Astrocyte (in vitro differentiated cells and primary cell): ENCODE data around the gene MGAT5. TPM values are rescaled to one million over a fixed set of nuclear protein-coding genes. Genes with fewer than 3 reads are reported as not detected.

Experiments used
- DNase-seq: peaks from one replicate; pipeline ENCODE4 v3.0.0-alpha.2; 2010; ENCODE audit warnings: low read depth
- FAIRE-seq: peaks from 2 replicates; lab custom pipeline; 2011; peaks lifted over from hg19 to GRCh38; lab: Jason Lieb, UNC
- H2AFZ ChIP-seq: 2 replicates; pipeline ENCODE4 v1.6.0; 2012; ENCODE audit warnings: low read depth, low read length, inconsistent platforms
- H3K27ac ChIP-seq: 2 replicates; pipeline ENCODE4 v1.5.1; 2011; ENCODE audit warnings: low read depth, low read length, inconsistent platforms
- H3K27me3 ChIP-seq: 2 replicates; pipeline ENCODE4 v1.6.0; 2011; ENCODE audit warnings: low read length, inconsistent platforms; ENCODE audit not compliant: insufficient read depth
- H3K36me3 ChIP-seq: 2 replicates; pipeline ENCODE4 v1.5.1; 2011; ENCODE audit warnings: low read length, inconsistent platforms; ENCODE audit not compliant: insufficient read depth
- H3K4me1 ChIP-seq: 2 replicates; pipeline ENCODE4 v1.5.1; 2011; ENCODE audit warnings: low read length, inconsistent platforms; ENCODE audit not compliant: insufficient read depth
- H3K4me2 ChIP-seq: 2 replicates; pipeline ENCODE4 v1.6.0; 2012; ENCODE audit warnings: low read length, inconsistent platforms
- H3K4me3 ChIP-seq: 2 replicates; pipeline ENCODE4 v1.5.1; 2011; ENCODE audit warnings: low read depth, mild to moderate bottlenecking, low read length, inconsistent platforms; ENCODE audit not compliant: insufficient read depth
- H3K79me2 ChIP-seq: 2 replicates; pipeline ENCODE4 v1.6.0; 2012; ENCODE audit warnings: mild to moderate bottlenecking, low read length, inconsistent platforms; ENCODE audit not compliant: insufficient read depth
- H3K9ac ChIP-seq: 2 replicates; pipeline ENCODE4 v1.6.0; 2012; ENCODE audit warnings: mild to moderate bottlenecking, low read length, inconsistent platforms
- H3K9me3 ChIP-seq: 2 replicates; pipeline ENCODE4 v1.5.1; 2012; ENCODE audit warnings: low read depth, mild to moderate bottlenecking, low read length, inconsistent platforms; ENCODE audit not compliant: insufficient read depth
- H4K20me1 ChIP-seq: 2 replicates; pipeline ENCODE4 v1.6.0; 2012; ENCODE audit warnings: low read length, inconsistent platforms; ENCODE audit not compliant: insufficient read depth
- H3K27ac Mint-ChIP-seq: one replicate; pipeline ENCODE4 v1.8.0; 2021; ENCODE audit warnings: mild to moderate bottlenecking, mixed read lengths; ENCODE audit not compliant: unreplicated experiment
- H3K27me3 Mint-ChIP-seq: one replicate; pipeline ENCODE4 v1.8.0; 2021; ENCODE audit warnings: low read depth, mixed read lengths; ENCODE audit not compliant: unreplicated experiment
- H3K36me3 Mint-ChIP-seq: one replicate; pipeline ENCODE4 v1.8.0; 2021; ENCODE audit warnings: low read depth, mixed read lengths; ENCODE audit not compliant: unreplicated experiment
- H3K4me1 Mint-ChIP-seq: one replicate; pipeline ENCODE4 v1.8.0; 2021; ENCODE audit warnings: low read depth, mixed read lengths; ENCODE audit not compliant: unreplicated experiment
- H3K4me3 Mint-ChIP-seq: one replicate; pipeline ENCODE4 v1.8.0; 2021; ENCODE audit warnings: mild to moderate bottlenecking, moderate library complexity, mixed read lengths; ENCODE audit not compliant: unreplicated experiment
- H3K9me3 Mint-ChIP-seq: one replicate; pipeline ENCODE4 v1.8.0; 2021; ENCODE audit warnings: mild to moderate bottlenecking, mixed read lengths; ENCODE audit not compliant: unreplicated experiment
- CTCF ChIP-seq: IDR thresholded peaks from 2 replicates; pipeline ENCODE4 v1.5.1; 2011; ENCODE audit warnings: low read depth, mild to moderate bottlenecking, inconsistent platforms, low read length, moderate library complexity; ENCODE audit not compliant: insufficient read depth
- EZH2 ChIP-seq: IDR thresholded peaks from 2 replicates; pipeline ENCODE4 v1.6.1; 2012; ENCODE audit warnings: mild to moderate bottlenecking, low read length, inconsistent platforms; ENCODE audit not compliant: insufficient read depth
- total RNA-seq: library from RNA; stranded (reverse); gene quantifications from 2 replicates; pipeline ENCODE4 v1.2.1, GENCODE V29; 2021

The MGAT5 gene
- total RNA-seq, 1 donor from 2014 or later, result 80.2 TPM

- Mint-ChIP-seq H3K9me3 (no peaks in the 10 kb centered on the region), H3K36me3 (peaks cover 2% of the 10 kb centered on the region), H3K27me3 (no peaks in the 10 kb centered on the region), H3K4me3 (no peak overlapping the region), H3K4me1 (peaks cover under 1% of the 10 kb centered on the region), H3K27ac (no peak overlapping the region)
- Histone ChIP-seq H3K9ac (no peak overlapping the region), H3K4me2 (no peak overlapping the region), H4K20me1 (peaks cover 5% of the 10 kb centered on the region), H3K36me3 (no peaks in the 10 kb centered on the region), H2AFZ (no peak overlapping the region), H3K9me3 (no peaks in the 10 kb centered on the region), H3K79me2 (no peaks in the 10 kb centered on the region), H3K27ac (no peak overlapping the region), H3K27me3 (no peaks in the 10 kb centered on the region), H3K4me1 (no peaks in the 10 kb centered on the region), H3K4me3 (no peak overlapping the region)
- DNase-seq, result no peak
- FAIRE-seq, result no peak
- TF ChIP-seq CTCF (no peak), EZH2 (no peak)
Measured at GRCh38 chr2:134307334-134307733, 53.5 kb downstream of the MGAT5 start.

- no peaks in the 10 kb centered on the region for H3K27me3 Mint-ChIP-seq
- H3K4me1 Mint-ChIP-seq, result peaks cover 2% of the 10 kb centered on the region
- H3K36me3 Mint-ChIP-seq, result peaks cover 4% of the 10 kb centered on the region
- H3K36me3 ChIP-seq, result no peaks in the 10 kb centered on the region
- H3K27ac Mint-ChIP-seq, result no peak overlapping the region
- no peak for FAIRE-seq
- no peak for TF ChIP-seq EZH2
- no peak for TF ChIP-seq CTCF
- H3K4me1 ChIP-seq, result no peaks in the 10 kb centered on the region
- no peaks in the 10 kb centered on the region for H3K79me2 ChIP-seq
- no peak overlapping the region for H3K4me3 ChIP-seq
- no peak overlapping the region for H3K9ac ChIP-seq
- peak; percentile 14 for DNase-seq
- peaks cover 4% of the 10 kb centered on the region for H4K20me1 ChIP-seq
- no peaks in the 10 kb centered on the region for H3K27me3 ChIP-seq
- H2AFZ ChIP-seq, result no peak overlapping the region
- H3K9me3 ChIP-seq, result no peaks in the 10 kb centered on the region
- H3K4me3 Mint-ChIP-seq, result no peak overlapping the region
- no peak overlapping the region for H3K4me2 ChIP-seq
- no peak overlapping the region for H3K27ac ChIP-seq
- no peaks in the 10 kb centered on the region for H3K9me3 Mint-ChIP-seq
Measured at GRCh38 chr2:134308474-134309385, 54.9 kb downstream of the MGAT5 start.
